Measurements from ENCODE around the gene MED12L.

DNA sequence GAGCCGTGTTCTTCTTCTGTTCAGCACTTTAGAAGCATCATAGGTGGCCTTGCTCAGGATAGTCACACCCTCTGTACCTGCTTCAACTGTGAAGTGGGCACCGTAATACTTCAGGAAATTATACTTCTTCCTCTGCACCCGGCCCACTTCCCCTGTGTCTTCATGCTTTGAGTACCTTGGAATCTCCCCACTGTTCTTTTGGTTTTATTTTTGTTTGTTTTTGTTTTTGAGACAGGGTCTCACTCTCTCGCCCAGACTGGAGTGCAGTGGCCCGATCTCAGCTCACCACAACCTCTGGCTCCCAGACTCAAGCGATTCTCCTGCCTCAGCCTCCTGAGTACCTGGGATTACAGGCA, 191.2 kb downstream of the MED12L start:
- TF ChIP-seq, protein P1, sequence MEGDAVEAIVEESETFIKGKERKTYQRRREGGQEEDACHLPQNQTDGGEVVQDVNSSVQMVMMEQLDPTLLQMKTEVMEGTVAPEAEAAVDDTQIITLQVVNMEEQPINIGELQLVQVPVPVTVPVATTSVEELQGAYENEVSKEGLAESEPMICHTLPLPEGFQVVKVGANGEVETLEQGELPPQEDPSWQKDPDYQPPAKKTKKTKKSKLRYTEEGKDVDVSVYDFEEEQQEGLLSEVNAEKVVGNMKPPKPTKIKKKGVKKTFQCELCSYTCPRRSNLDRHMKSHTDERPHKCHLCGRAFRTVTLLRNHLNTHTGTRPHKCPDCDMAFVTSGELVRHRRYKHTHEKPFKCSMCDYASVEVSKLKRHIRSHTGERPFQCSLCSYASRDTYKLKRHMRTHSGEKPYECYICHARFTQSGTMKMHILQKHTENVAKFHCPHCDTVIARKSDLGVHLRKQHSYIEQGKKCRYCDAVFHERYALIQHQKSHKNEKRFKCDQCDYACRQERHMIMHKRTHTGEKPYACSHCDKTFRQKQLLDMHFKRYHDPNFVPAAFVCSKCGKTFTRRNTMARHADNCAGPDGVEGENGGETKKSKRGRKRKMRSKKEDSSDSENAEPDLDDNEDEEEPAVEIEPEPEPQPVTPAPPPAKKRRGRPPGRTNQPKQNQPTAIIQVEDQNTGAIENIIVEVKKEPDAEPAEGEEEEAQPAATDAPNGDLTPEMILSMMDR (IDR thresholded peaks at IDR 0.05 in 2 of 3, conservative IDR thresholded peaks at IDR 0.05 in 1 of 3; ENCODE audit: control insufficient read depth in 2 of 3, extremely low read depth in 1 of 3, insufficient read depth in 1 of 3, low read depth in 3 of 3, low read length in 3 of 3), result no peak
- TF ChIP-seq, protein P2, sequence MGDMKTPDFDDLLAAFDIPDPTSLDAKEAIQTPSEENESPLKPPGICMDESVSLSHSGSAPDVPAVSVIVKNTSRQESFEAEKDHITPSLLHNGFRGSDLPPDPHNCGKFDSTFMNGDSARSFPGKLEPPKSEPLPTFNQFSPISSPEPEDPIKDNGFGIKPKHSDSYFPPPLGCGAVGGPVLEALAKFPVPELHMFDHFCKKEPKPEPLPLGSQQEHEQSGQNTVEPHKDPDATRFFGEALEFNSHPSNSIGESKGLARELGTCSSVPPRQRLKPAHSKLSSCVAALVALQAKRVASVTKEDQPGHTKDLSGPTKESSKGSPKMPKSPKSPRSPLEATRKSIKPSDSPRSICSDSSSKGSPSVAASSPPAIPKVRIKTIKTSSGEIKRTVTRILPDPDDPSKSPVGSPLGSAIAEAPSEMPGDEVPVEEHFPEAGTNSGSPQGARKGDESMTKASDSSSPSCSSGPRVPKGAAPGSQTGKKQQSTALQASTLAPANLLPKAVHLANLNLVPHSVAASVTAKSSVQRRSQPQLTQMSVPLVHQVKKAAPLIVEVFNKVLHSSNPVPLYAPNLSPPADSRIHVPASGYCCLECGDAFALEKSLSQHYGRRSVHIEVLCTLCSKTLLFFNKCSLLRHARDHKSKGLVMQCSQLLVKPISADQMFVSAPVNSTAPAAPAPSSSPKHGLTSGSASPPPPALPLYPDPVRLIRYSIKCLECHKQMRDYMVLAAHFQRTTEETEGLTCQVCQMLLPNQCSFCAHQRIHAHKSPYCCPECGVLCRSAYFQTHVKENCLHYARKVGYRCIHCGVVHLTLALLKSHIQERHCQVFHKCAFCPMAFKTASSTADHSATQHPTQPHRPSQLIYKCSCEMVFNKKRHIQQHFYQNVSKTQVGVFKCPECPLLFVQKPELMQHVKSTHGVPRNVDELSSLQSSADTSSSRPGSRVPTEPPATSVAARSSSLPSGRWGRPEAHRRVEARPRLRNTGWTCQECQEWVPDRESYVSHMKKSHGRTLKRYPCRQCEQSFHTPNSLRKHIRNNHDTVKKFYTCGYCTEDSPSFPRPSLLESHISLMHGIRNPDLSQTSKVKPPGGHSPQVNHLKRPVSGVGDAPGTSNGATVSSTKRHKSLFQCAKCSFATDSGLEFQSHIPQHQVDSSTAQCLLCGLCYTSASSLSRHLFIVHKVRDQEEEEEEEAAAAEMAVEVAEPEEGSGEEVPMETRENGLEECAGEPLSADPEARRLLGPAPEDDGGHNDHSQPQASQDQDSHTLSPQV (IDR thresholded peaks at IDR 0.05), result no peak
- TF ChIP-seq RELA (IDR thresholded peaks at IDR 0.05; ENCODE audit: borderline replicate concordance, partially characterized antibody), result no peak

Data from GM12878 (cell line).